A549 (cell line): ENCODE measurements around the gene STPG2. TPM values are rescaled to one million over a fixed set of nuclear protein-coding genes. Genes with fewer than 3 reads are reported as not detected.

Source experiments
- ATAC-seq, 2 experiments: fragments of 200-7000 bp in 1 of 2; fragments of >200 bp in 1 of 2; cut with Nextera tagmentation in 1 of 2; cut with Tn5 transposase in 1 of 2; 3 replicates each; pipeline versions ENCODE4 v1.8.0 to v1.9.1; 2018 to 2020; ENCODE audit warnings: mild to moderate bottlenecking in 1 of 2, moderate library complexity in 1 of 2
- CTCF ChIA-PET: fragments of 300-600 bp; sonication (Branson Sonifier 250); formaldehyde crosslinking; extraction: SDS; loops from one replicate; lab custom pipeline; 2021; ENCODE audit warnings: antibody characterized with exemption, inconsistent platforms; lab: Yijun Ruan, JAX
- POLR2A ChIA-PET: fragments of 350-600 bp; formaldehyde crosslinking; extraction: SDS; loops from one replicate; lab custom pipeline; 2021; ENCODE audit warnings: antibody characterized with exemption, inconsistent platforms; lab: Yijun Ruan, JAX
- DNase-seq, 2 experiments: peaks; one replicate each; pipeline versions ENCODE4 v3.0.0 to v3.0.0-alpha.2; 2011 to 2016; ENCODE audit warnings: low read depth in 1 of 2, low spot score in 1 of 2
- FAIRE-seq: peaks from 2 replicates; lab custom pipeline; 2011; peaks lifted over from hg19 to GRCh38; lab: Jason Lieb, UNC
- H3K27ac ChIP-seq, 2 experiments: fragments of >200 bp; sonication (Bioruptor Twin); formaldehyde crosslinking; 3 replicates each; pipeline ENCODE4 v1.5.1; 2016 to 2017
- H3K4me1 ChIP-seq: fragments of >200 bp; sonication (Bioruptor Twin); formaldehyde crosslinking; 3 replicates; pipeline ENCODE4 v1.6.1; 2016
- H3K4me2 ChIP-seq: fragments of >200 bp; sonication (Bioruptor Twin); formaldehyde crosslinking; 3 replicates; pipeline ENCODE4 v1.6.1; 2016
- H3K4me3 ChIP-seq: fragments of >200 bp; sonication (Bioruptor Twin); formaldehyde crosslinking; 3 replicates; pipeline ENCODE4 v1.5.1; 2016
- H3K9me3 ChIP-seq: fragments of >200 bp; sonication (Bioruptor Twin); formaldehyde crosslinking; 3 replicates; pipeline ENCODE4 v1.6.1; 2016
- ATOH8 ChIP-seq: fragments of 250-450 bp; sonication (Bioruptor Pico); IDR thresholded peaks from 2 replicates; pipeline ENCODE4 v1.5.0; 2020; ENCODE audit warnings: low read depth, mild to moderate bottlenecking, moderate library complexity
- BHLHE40 ChIP-seq: IDR thresholded peaks from 2 replicates; pipeline ENCODE4 v1.6.1; 2012; ENCODE audit warnings: low read depth, low read length, inconsistent platforms
- CEBPB ChIP-seq, 2 experiments: fragments of >200 bp in 1 of 2; sonication (Bioruptor Twin) in 1 of 2; formaldehyde crosslinking in 1 of 2; IDR thresholded peaks; 2 replicates each; pipeline ENCODE4 v1.6.1; 2012 to 2016
- E2F6 ChIP-seq: IDR thresholded peaks from 2 replicates; pipeline ENCODE4 v1.6.1; 2012; ENCODE audit warnings: low read depth, borderline replicate concordance
- EHF ChIP-seq: fragments of 250-450 bp; sonication (Bioruptor Pico); IDR thresholded peaks from 2 replicates; pipeline ENCODE4 v1.5.0; 2020; ENCODE audit warnings: mild to moderate bottlenecking
- EP300 ChIP-seq, 2 experiments: fragments of >200 bp; sonication (Bioruptor Twin); formaldehyde crosslinking; IDR thresholded peaks; 2 replicates in 1 of 2; 3 replicates in 1 of 2; pipeline ENCODE4 v1.6.1; 2016 to 2017
- FOSL2 ChIP-seq, 2 experiments: fragments of 450-650 bp in 1 of 2; fragments of >200 bp in 1 of 2; sonication (Bioruptor Twin) in 1 of 2; formaldehyde crosslinking; IDR thresholded peaks; 2 replicates each; pipeline versions ENCODE4 v1.5.0 to v1.6.1; 2016 to 2020; ENCODE audit warnings: mild to moderate bottlenecking in 1 of 2, moderate library complexity in 1 of 2
- FOXS1 ChIP-seq: fragments of 250-450 bp; sonication (Bioruptor Pico); IDR thresholded peaks from 2 replicates; pipeline ENCODE4 v1.5.0; 2020; ENCODE audit warnings: mild to moderate bottlenecking, moderate library complexity
- HDAC2 ChIP-seq: fragments of 200-600 bp; sonication (generic); IDR thresholded peaks from 2 replicates; pipeline ENCODE4 v1.6.1; 2016
- HMGXB4 ChIP-seq: fragments of 250-450 bp; sonication (Bioruptor Pico); IDR thresholded peaks from 2 replicates; pipeline ENCODE4 v1.5.0; 2021; ENCODE audit warnings: mild to moderate bottlenecking, moderate library complexity, borderline replicate concordance
- HOXB13 ChIP-seq: fragments of 250-450 bp; sonication (Bioruptor Pico); IDR thresholded peaks from 2 replicates; pipeline ENCODE4 v1.5.0; 2020; ENCODE audit warnings: low read depth, mild to moderate bottlenecking, moderate library complexity
- HOXB5 ChIP-seq: fragments of 250-450 bp; sonication (Bioruptor Pico); IDR thresholded peaks from 2 replicates; pipeline ENCODE4 v1.5.0; 2020; ENCODE audit warnings: mild to moderate bottlenecking, moderate library complexity
- JUN ChIP-seq, 2 experiments: fragments of >200 bp; sonication (Bioruptor Twin); formaldehyde crosslinking; IDR thresholded peaks; 2 replicates in 1 of 2; 3 replicates in 1 of 2; pipeline ENCODE4 v1.6.1; 2016 to 2017
- MAFK ChIP-seq: fragments of 450-650 bp; IDR thresholded peaks from 2 replicates; pipeline ENCODE4 v1.6.1; 2014; ENCODE audit not compliant: partially characterized antibody
- NPAS2 ChIP-seq: fragments of 250-450 bp; sonication (Bioruptor Pico); IDR thresholded peaks from 2 replicates; pipeline ENCODE4 v1.8.0; 2022; ENCODE audit warnings: mild to moderate bottlenecking, moderate library complexity, borderline replicate concordance
- POLR2AphosphoS2 ChIP-seq: conservative IDR thresholded peaks from 2 replicates; pipeline ENCODE4 v1.6.1; 2012; ENCODE audit warnings: low read length, improper control_type of control experiment, inconsistent platforms
- RARB ChIP-seq: fragments of 250-450 bp; sonication (Bioruptor Pico); IDR thresholded peaks from 2 replicates; pipeline ENCODE4 v1.8.0; 2021; ENCODE audit warnings: mild to moderate bottlenecking, moderate library complexity
- RNF2 ChIP-seq: fragments of 200-600 bp; sonication (generic); IDR thresholded peaks from 2 replicates; pipeline ENCODE4 v1.6.1; 2016; ENCODE audit warnings: low read depth, mild to moderate bottlenecking, antibody characterized with exemption, moderate library complexity, borderline replicate concordance
- TFCP2L1 ChIP-seq: fragments of 250-450 bp; sonication (Bioruptor Pico); IDR thresholded peaks from 2 replicates; pipeline ENCODE4 v1.5.0; 2021; ENCODE audit warnings: mild to moderate bottlenecking
- TP53 ChIP-seq: fragments of 250-450 bp; sonication (Bioruptor Pico); IDR thresholded peaks from 2 replicates; pipeline ENCODE4 v1.5.0; 2021; ENCODE audit warnings: mild to moderate bottlenecking, moderate library complexity
- ZFP36 ChIP-seq: fragments of 450-650 bp; IDR thresholded peaks from 2 replicates; pipeline ENCODE4 v1.6.1; 2014; ENCODE audit warnings: borderline replicate concordance; ENCODE audit not compliant: partially characterized antibody
- ZNF302 ChIP-seq: fragments of 250-450 bp; sonication (Bioruptor Pico); IDR thresholded peaks from 2 replicates; pipeline ENCODE4 v1.9.0; 2021; ENCODE audit warnings: inconsistent platforms, mild to moderate bottlenecking, moderate library complexity
- ZSCAN20 ChIP-seq: fragments of 250-450 bp; sonication (Bioruptor Pico); IDR thresholded peaks from 2 replicates; pipeline ENCODE4 v1.8.0; 2022; ENCODE audit warnings: mild to moderate bottlenecking, moderate library complexity
- WGBS: methylation state at CpG from one replicate; pipeline ENCODE4 v1.1.6; 2017; ENCODE audit errors: missing lambda C conversion rate; 5-methylcytosine and 5-hydroxymethylcytosine counted together
- polyA plus RNA-seq, 4 experiments: library from polyadenylated mRNA; depleted of rRNA in 3 of 4; stranded (reverse); fragments of >200 nt; fragmentation: RNase III in 1 of 4; extraction: RNeasy Plus Mini Kit Qiagen cat#74134 plus additional on column Dnase treatment in 1 of 4; gene quantifications; 2 replicates in 3 of 4; 3 replicates in 1 of 4; pipeline ENCODE4 v1.2.3, GENCODE V29; 2011 to 2017
- TF ChIP-seq, protein P1 (sequence below): fragments of 200-600 bp; sonication (generic); IDR thresholded peaks from 2 replicates; pipeline ENCODE4 v1.6.1; 2016; ENCODE audit warnings: antibody characterized with exemption, mild to moderate bottlenecking, moderate library complexity
- TF ChIP-seq, protein P2 (sequence below): fragments of 450-650 bp; IDR thresholded peaks from 2 replicates; pipeline ENCODE4 v1.6.1; 2014; ENCODE audit warnings: antibody characterized with exemption

The STPG2 gene
- polyA plus RNA-seq, 2 of the 4 experiments (the other 2 are of a cell fraction) = 0.05 TPM; not detected in 1

- no peak for ATAC-seq
- CTCF ChIA-PET = no interaction called here
- no peak overlapping the region for H3K4me2 ChIP-seq
- H3K4me3 ChIP-seq = no peak overlapping the region
- 12% methylated on average over 2 of the region's 2 CpGs for WGBS
- H3K4me1 ChIP-seq = no peaks in the 10 kb centered on the region
- no peak for FAIRE-seq
- TF ChIP-seq HOXB5 (no peak), HOXB13 (CRISPR knock-in tag) (no peak), ZSCAN20 (CRISPR knock-in tag) (no peak), ZNF302 (CRISPR knock-in tag) (no peak), EHF (CRISPR knock-in tag) (no peak), TFCP2L1 (CRISPR knock-in tag) (no peak), RARB (CRISPR knock-in tag) (no peak), E2F6 (no peak), HDAC2 (no peak), ZFP36 (no peak)
- TF ChIP-seq, protein P1, sequence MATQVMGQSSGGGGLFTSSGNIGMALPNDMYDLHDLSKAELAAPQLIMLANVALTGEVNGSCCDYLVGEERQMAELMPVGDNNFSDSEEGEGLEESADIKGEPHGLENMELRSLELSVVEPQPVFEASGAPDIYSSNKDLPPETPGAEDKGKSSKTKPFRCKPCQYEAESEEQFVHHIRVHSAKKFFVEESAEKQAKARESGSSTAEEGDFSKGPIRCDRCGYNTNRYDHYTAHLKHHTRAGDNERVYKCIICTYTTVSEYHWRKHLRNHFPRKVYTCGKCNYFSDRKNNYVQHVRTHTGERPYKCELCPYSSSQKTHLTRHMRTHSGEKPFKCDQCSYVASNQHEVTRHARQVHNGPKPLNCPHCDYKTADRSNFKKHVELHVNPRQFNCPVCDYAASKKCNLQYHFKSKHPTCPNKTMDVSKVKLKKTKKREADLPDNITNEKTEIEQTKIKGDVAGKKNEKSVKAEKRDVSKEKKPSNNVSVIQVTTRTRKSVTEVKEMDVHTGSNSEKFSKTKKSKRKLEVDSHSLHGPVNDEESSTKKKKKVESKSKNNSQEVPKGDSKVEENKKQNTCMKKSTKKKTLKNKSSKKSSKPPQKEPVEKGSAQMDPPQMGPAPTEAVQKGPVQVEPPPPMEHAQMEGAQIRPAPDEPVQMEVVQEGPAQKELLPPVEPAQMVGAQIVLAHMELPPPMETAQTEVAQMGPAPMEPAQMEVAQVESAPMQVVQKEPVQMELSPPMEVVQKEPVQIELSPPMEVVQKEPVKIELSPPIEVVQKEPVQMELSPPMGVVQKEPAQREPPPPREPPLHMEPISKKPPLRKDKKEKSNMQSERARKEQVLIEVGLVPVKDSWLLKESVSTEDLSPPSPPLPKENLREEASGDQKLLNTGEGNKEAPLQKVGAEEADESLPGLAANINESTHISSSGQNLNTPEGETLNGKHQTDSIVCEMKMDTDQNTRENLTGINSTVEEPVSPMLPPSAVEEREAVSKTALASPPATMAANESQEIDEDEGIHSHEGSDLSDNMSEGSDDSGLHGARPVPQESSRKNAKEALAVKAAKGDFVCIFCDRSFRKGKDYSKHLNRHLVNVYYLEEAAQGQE = no peak
- TF ChIP-seq, protein P2, sequence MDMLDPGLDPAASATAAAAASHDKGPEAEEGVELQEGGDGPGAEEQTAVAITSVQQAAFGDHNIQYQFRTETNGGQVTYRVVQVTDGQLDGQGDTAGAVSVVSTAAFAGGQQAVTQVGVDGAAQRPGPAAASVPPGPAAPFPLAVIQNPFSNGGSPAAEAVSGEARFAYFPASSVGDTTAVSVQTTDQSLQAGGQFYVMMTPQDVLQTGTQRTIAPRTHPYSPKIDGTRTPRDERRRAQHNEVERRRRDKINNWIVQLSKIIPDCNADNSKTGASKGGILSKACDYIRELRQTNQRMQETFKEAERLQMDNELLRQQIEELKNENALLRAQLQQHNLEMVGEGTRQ = no peak
- TF ChIP-seq, all 56 proteins: peak for 0
- Histone ChIP-seq H3K27ac (no peak overlapping the region), H3K9me3 (no peaks in the 10 kb centered on the region)
- POLR2A ChIA-PET = no interaction called here
- no peak for DNase-seq
Observed at GRCh38 chr4:97761445-97762114, 381.7 kb downstream of the STPG2 start.

GRCh38 chr4:97759785-97760184 is 383.5 kb downstream of the STPG2 start:
- WGBS = 22% methylated on average over 2 of the region's 2 CpGs
- TF ChIP-seq FOSL2 (IDR thresholded peaks at IDR 0.05) (no peak), FOSL2 (CRISPR knock-in tag; IDR thresholded peaks at IDR 0.05) (no peak), JUN (IDR thresholded peaks at IDR 0.05) (no peak), POLR2AphosphoS2 (no peak), NPAS2 (CRISPR knock-in tag) (no peak), BHLHE40 (no peak), CEBPB (IDR thresholded peaks at IDR 0.05) (no peak), EP300 (IDR thresholded peaks at IDR 0.05) (no peak), RNF2 (no peak), MAFK (no peak), HMGXB4 (CRISPR knock-in tag) (no peak), ZNF302 (CRISPR knock-in tag) (no peak), TFCP2L1 (CRISPR knock-in tag) (no peak), TP53 (CRISPR knock-in tag) (no peak), ATOH8 (CRISPR knock-in tag) (no peak), FOXS1 (CRISPR knock-in tag) (no peak)
- TF ChIP-seq, protein P1 = no peak

More at GRCh38 chr4:97759785-97760184, 383.5 kb downstream of the STPG2 start:
- ATAC-seq (no peak), DNase-seq (no peak), FAIRE-seq (no peak)
- Histone ChIP-seq H3K9me3 (no peaks in the 10 kb centered on the region), H3K4me2 (no peak overlapping the region), H3K27ac (no peak overlapping the region), H3K4me1 (no peaks in the 10 kb centered on the region), H3K4me3 (no peak overlapping the region)
- CTCF ChIA-PET = no interaction called here
- POLR2A ChIA-PET = no interaction called here
